Amniotic stem cell (primary cell): ENCODE data around the gene CXorf65.
A peak's percentile ranks its signal among the peaks of the same experiment; 100 is the strongest.

ENCODE experiments used
- DNase-seq: peaks from one replicate; lab custom pipeline; 2025; lab: John Stamatoyannopoulos, UW

Gene CXorf65

GRCh38 chrX:71106427-71106826 lies at the start of gene CXorf65:
Gene CXorf65 (minus strand): TSS chrX:71106740. CDS start chrX:71106556, 184 bp downstream.
- DNase-seq, result no peak

- DNase-seq, result no peak
Observed at GRCh38 chrX:71154641-71155040, 48.1 kb upstream of the CXorf65 start.

GRCh38 chrX:71154196-71154595 lies 47.7 kb upstream of the CXorf65 start:
- DNase-seq, result no peak

- DNase-seq, result no peak
Observed at GRCh38 chrX:71151366-71151765, 44.8 kb upstream of the CXorf65 start.

GRCh38 chrX:71148278-71148663 lies 41.7 kb upstream of the CXorf65 start:
- DNase-seq, result no peak

- no peak for DNase-seq
Observed at GRCh38 chrX:71147496-71148277, 41.1 kb upstream of the CXorf65 start.

GRCh38 chrX:71144651-71145050 lies 38.1 kb upstream of the CXorf65 start, which contains the start of gene NLGN3:
Gene NLGN3 (plus strand): TSS chrX:71144841. CDS start chrX:71147750, 2,909 bp downstream.
- DNase-seq, result no peak

GRCh38 chrX:71143508-71143907 lies 37.0 kb upstream of the CXorf65 start:
- DNase-seq, result no peak

- DNase-seq, result no peak
Observed at GRCh38 chrX:71140440-71140839, 33.9 kb upstream of the CXorf65 start.

- no peak for DNase-seq
Observed at GRCh38 chrX:71131510-71131909, 25.0 kb upstream of the CXorf65 start.

- peak; percentile 5 for DNase-seq
Observed at GRCh38 chrX:71128915-71129765, 22.6 kb upstream of the CXorf65 start.

- DNase-seq, result peak; percentile 16
Observed at GRCh38 chrX:71128166-71128833, 21.8 kb upstream of the CXorf65 start.

GRCh38 chrX:71118985-71119535 lies 12.5 kb upstream of the CXorf65 start:
- DNase-seq, result no peak

GRCh38 chrX:71118032-71118984 lies 11.8 kb upstream of the CXorf65 start, which contains the start of gene MED12:
Gene MED12 (plus strand): TSS chrX:71118596. CDS start chrX:71118755, 159 bp downstream.
- DNase-seq, result peak; percentile 46

GRCh38 chrX:71117358-71117757 lies 10.8 kb upstream of the CXorf65 start:
- DNase-seq, result no peak

GRCh38 chrX:71111921-71112431 lies 5.4 kb upstream of the CXorf65 start:
- no peak for DNase-seq

- no peak for DNase-seq
Observed at GRCh38 chrX:71111141-71111843, 4.8 kb upstream of the CXorf65 start, which contains the start of gene IL2RG. Gene IL2RG (minus strand): TSS chrX:71111577. CDS start chrX:71111539, 38 bp downstream.

- DNase-seq, result no peak
Observed at GRCh38 chrX:71109051-71109450, 2.5 kb upstream of the CXorf65 start.

GRCh38 chrX:71107762-71108360 lies 1.3 kb upstream of the CXorf65 start:
- no peak for DNase-seq
